HT1080 (cell line): ENCODE data around the gene SAP30BP. TPM values are rescaled to one million over a fixed set of nuclear protein-coding genes. Genes with fewer than 3 reads are reported as not detected.

Source experiments
- DNase-seq: peaks from one replicate; pipeline ENCODE4 v3.0.0-alpha.2; 2015; ENCODE audit warnings: low read depth
- total RNA-seq: library from RNA; depleted of rRNA; stranded (reverse); fragments of >200 nt; shearing (Covaris generic); gene quantifications from 2 replicates; pipeline ENCODE4 v1.2.3, GENCODE V29; 2014; rRNA removed

SAP30BP gene
- total RNA-seq, 1 experiment from 2014 or later = 65.4 TPM

DNA sequence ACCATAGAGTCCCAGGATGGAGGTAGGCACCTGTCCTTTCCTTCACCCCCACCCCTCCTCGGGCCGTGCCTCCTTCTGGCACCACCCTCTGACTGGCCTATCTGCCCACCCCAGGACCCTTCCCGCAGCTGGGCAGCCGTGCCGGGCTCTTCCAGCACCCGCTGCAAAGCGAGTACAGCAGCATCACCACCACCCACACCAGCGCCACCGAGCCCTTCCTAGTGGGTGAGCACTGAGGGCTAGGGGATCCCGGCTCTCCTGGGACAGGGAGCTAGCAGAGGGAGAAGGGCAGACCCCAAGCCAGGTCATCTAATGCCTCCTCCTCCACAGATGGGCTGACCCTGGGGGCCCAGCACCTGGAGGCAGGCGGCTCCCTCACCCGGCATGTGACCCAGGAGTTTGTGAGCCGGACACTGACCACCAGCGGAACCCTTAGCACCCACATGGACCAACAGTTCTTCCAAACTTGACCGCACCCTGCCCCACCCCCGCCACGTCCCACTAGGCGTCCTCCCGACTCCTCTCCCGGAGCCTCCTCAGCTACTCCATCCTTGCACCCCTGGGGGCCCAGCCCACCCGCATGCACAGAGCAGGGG is 90.0 kb downstream of the SAP30BP start:
- DNase-seq = no peak

Other genes with a start within 250 kb of the SAP30BP start
- gene TMEM94, start 210.7 kb upstream of the SAP30BP start, total RNA-seq = 22.8 and 24.0 TPM in 2 replicates
- 6.7 and 7.4 TPM in 2 replicates for gene CASKIN2, start 151.8 kb upstream of the SAP30BP start, total RNA-seq
- gene TSEN54, start 150.8 kb upstream of the SAP30BP start, total RNA-seq = 35.9 and 38.8 TPM in 2 replicates
- gene LLGL2, start 141.6 kb upstream of the SAP30BP start, total RNA-seq = not detected in 2 replicates
- 0.93 and 1.4 TPM in 2 replicates for gene MYO15B, start 79.5 kb upstream of the SAP30BP start, total RNA-seq
- gene SMIM5, start 33.9 kb upstream of the SAP30BP start, total RNA-seq = not detected in 2 replicates
- gene RECQL5, start 184 bp upstream of the SAP30BP start, total RNA-seq = 19.6 and 23.4 TPM in 2 replicates
- 1.1 and 1.4 TPM in 2 replicates for gene ITGB4, start 54.1 kb downstream of the SAP30BP start, total RNA-seq
- 33.5 and 37.1 TPM in 2 replicates for gene GALK1, start 97.9 kb downstream of the SAP30BP start, total RNA-seq
- gene UNK, start 117.5 kb downstream of the SAP30BP start, total RNA-seq = 26.3 and 26.8 TPM in 2 replicates
- gene UNC13D, start 177.1 kb downstream of the SAP30BP start, total RNA-seq = 2.7 TPM in 2 replicates
- gene WBP2, start 188.0 kb downstream of the SAP30BP start, total RNA-seq = 26.1 and 38.3 TPM in 2 replicates
- gene TRIM47, start 211.2 kb downstream of the SAP30BP start, total RNA-seq = 22.7 and 26.6 TPM in 2 replicates
- 36.0 and 36.9 TPM in 2 replicates for gene TRIM65, start 229.6 kb downstream of the SAP30BP start, total RNA-seq
- 63.8 and 66.9 TPM in 2 replicates for gene MRPL38, start 237.5 kb downstream of the SAP30BP start, total RNA-seq